MM.1S (cell line): Measurements from ENCODE around the gene HIVEP1.
"Not testable (repeated sequence)": the region's sequence is repeated elsewhere in the genome, so short reads cannot be mapped to it uniquely, and the experiment has no call there.

Source experiments
- DNase-seq: peaks from one replicate; pipeline ENCODE4 v3.0.0-alpha.2; 2015
- H2AFZ ChIP-seq: fragments of 300-600 bp; sonication (generic); 2 replicates; pipeline ENCODE4 v1.6.0; 2016; ENCODE audit warnings: antibody characterized with exemption, low read length
- H3F3A ChIP-seq: fragments of 300-600 bp; sonication (generic); 2 replicates; pipeline ENCODE4 v1.6.1; 2016; ENCODE audit warnings: mild to moderate bottlenecking, antibody characterized with exemption, low read length, moderate library complexity, mixed read lengths; ENCODE audit not compliant: insufficient read depth
- H3K27ac ChIP-seq: fragments of 300-600 bp; sonication (generic); 2 replicates; pipeline ENCODE4 v1.5.1; 2016; ENCODE audit warnings: mild to moderate bottlenecking, low read length
- H3K27me3 ChIP-seq: fragments of 300-600 bp; sonication (generic); replicated peaks from 2 replicates; pipeline ENCODE4 v1.6.0; 2016; ENCODE audit warnings: low read length; ENCODE audit not compliant: insufficient read depth
- H3K36me3 ChIP-seq: fragments of 300-600 bp; sonication (generic); replicated peaks from 2 replicates; pipeline ENCODE4 v1.6.1; 2016; ENCODE audit warnings: mild to moderate bottlenecking, low read length, mixed read lengths; ENCODE audit not compliant: insufficient read depth
- H3K4me1 ChIP-seq: fragments of 300-600 bp; sonication (generic); 2 replicates; pipeline ENCODE4 v1.6.1; 2016; ENCODE audit warnings: low read length, mixed read lengths
- H3K4me2 ChIP-seq: fragments of 300-600 bp; sonication (generic); 2 replicates; pipeline ENCODE4 v1.6.0; 2016; ENCODE audit warnings: low read depth, low read length
- H3K4me3 ChIP-seq: fragments of 300-600 bp; sonication (generic); 2 replicates; pipeline ENCODE4 v1.5.1; 2016; ENCODE audit warnings: low read length, mixed read lengths
- H3K79me2 ChIP-seq: fragments of 300-600 bp; sonication (generic); 2 replicates; pipeline ENCODE4 v1.6.1; 2016; ENCODE audit warnings: mixed run types, low read length, mixed read lengths
- H3K9ac ChIP-seq: fragments of 300-600 bp; sonication (generic); 2 replicates; pipeline ENCODE4 v1.6.1; 2016; ENCODE audit warnings: low read length, mixed read lengths
- H3K9me2 ChIP-seq: fragments of 300-600 bp; sonication (generic); replicated peaks from 2 replicates; pipeline ENCODE4 v1.6.1; 2016; ENCODE audit warnings: mild to moderate bottlenecking, low read length, mixed read lengths; ENCODE audit not compliant: insufficient read depth
- H3K9me3 ChIP-seq: fragments of 300-600 bp; sonication (generic); replicated peaks from 2 replicates; pipeline ENCODE4 v1.6.1; 2016; ENCODE audit warnings: mild to moderate bottlenecking, low read length, mixed read lengths; ENCODE audit not compliant: insufficient read depth
- H4K20me1 ChIP-seq: fragments of 300-600 bp; sonication (generic); 2 replicates; pipeline ENCODE4 v1.6.1; 2016; ENCODE audit warnings: mild to moderate bottlenecking, low read length, moderate library complexity, mixed read lengths; ENCODE audit not compliant: insufficient read depth
- CTCF ChIP-seq: fragments of 300-600 bp; sonication (generic); IDR thresholded peaks from 2 replicates; pipeline ENCODE4 v1.5.1; 2016; ENCODE audit warnings: antibody characterized with exemption, low read length, mixed read lengths
- EZH2 ChIP-seq: fragments of 300-600 bp; sonication (generic); optimal IDR thresholded peaks from 2 replicates; pipeline ENCODE3; 2017; ENCODE audit warnings: low read depth, mild to moderate bottlenecking, antibody characterized with exemption, low read length, mixed read lengths
- EZH2phosphoT487 ChIP-seq: fragments of 300-600 bp; sonication (generic); IDR thresholded peaks from 2 replicates; pipeline ENCODE4 v1.6.1; 2018; ENCODE audit warnings: antibody characterized with exemption, low read length

HIVEP1 gene

GRCh38 chr6:12102350-12102749, 90.2 kb downstream of the HIVEP1 start:
- peaks cover 17% of the 10 kb centered on the region for H3K79me2 ChIP-seq
- no peaks in the 10 kb centered on the region for H3K9me3 ChIP-seq
- no peak overlapping the region for H2AFZ ChIP-seq
- H3K27me3 ChIP-seq: no peaks in the 10 kb centered on the region
- H3K36me3 ChIP-seq: no peaks in the 10 kb centered on the region
- H3K4me1 ChIP-seq: peaks cover 3% of the 10 kb centered on the region
- no peak for DNase-seq
- H3K4me2 ChIP-seq: no peak overlapping the region
- H3K4me3 ChIP-seq: no peak overlapping the region
- H3K9me2 ChIP-seq: no peaks in the 10 kb centered on the region
- H3K9ac ChIP-seq: no peak overlapping the region
- no peak overlapping the region for H3K27ac ChIP-seq
- TF ChIP-seq CTCF (no peak), EZH2phosphoT487 (no peak), EZH2 (no peak)
- no peaks in the 10 kb centered on the region for H4K20me1 ChIP-seq
- H3F3A ChIP-seq: peaks cover 7% of the 10 kb centered on the region; the same call in 1 of the 2 replicates

- no peak overlapping the region for H3K4me2 ChIP-seq
- no peaks in the 10 kb centered on the region for H4K20me1 ChIP-seq
- H3K4me1 ChIP-seq: peaks cover 3% of the 10 kb centered on the region
- H3K9me2 ChIP-seq: no peaks in the 10 kb centered on the region
- H3K36me3 ChIP-seq: no peaks in the 10 kb centered on the region
- no peaks in the 10 kb centered on the region for H3K9me3 ChIP-seq
- H3F3A ChIP-seq: peaks cover 7% of the 10 kb centered on the region; the same call in 1 of the 2 replicates
- H2AFZ ChIP-seq: no peak overlapping the region
- H3K4me3 ChIP-seq: no peak overlapping the region
- H3K27ac ChIP-seq: no peak overlapping the region
- H3K27me3 ChIP-seq: no peaks in the 10 kb centered on the region
- H3K79me2 ChIP-seq: peaks cover 19% of the 10 kb centered on the region
- no peak for DNase-seq
- no peak overlapping the region for H3K9ac ChIP-seq
- no peak for TF ChIP-seq EZH2phosphoT487
- no peak for TF ChIP-seq CTCF
- TF ChIP-seq EZH2: no peak
Measured at GRCh38 chr6:12103158-12103557, 91.0 kb downstream of the HIVEP1 start.

- TF ChIP-seq EZH2phosphoT487 (no peak), CTCF (no peak), EZH2 (no peak)
- no peak overlapping the region for H3K27ac ChIP-seq
- no peaks in the 10 kb centered on the region for H3K9me3 ChIP-seq
Measured at GRCh38 chr6:12105271-12105670, 93.2 kb downstream of the HIVEP1 start.

GRCh38 chr6:12108376-12108775, 96.3 kb downstream of the HIVEP1 start:
- not testable (repeated sequence) for DNase-seq

More at GRCh38 chr6:12105271-12105670, 93.2 kb downstream of the HIVEP1 start:
- Histone ChIP-seq H3K4me3 (no peak overlapping the region), H3K4me2 (no peak overlapping the region), H3K9ac (no peak overlapping the region), H4K20me1 (no peaks in the 10 kb centered on the region), H3K9me2 (no peaks in the 10 kb centered on the region), H3K79me2 (peaks cover 19% of the 10 kb centered on the region), H3K27me3 (no peaks in the 10 kb centered on the region), H3K4me1 (peaks cover 14% of the 10 kb centered on the region), H3K36me3 (no peaks in the 10 kb centered on the region), H2AFZ (no peak overlapping the region), H3F3A (peaks cover 18% of the 10 kb centered on the region)
- no peak for DNase-seq

More at GRCh38 chr6:12108376-12108775, 96.3 kb downstream of the HIVEP1 start:
- not testable (repeated sequence) for H4K20me1 ChIP-seq, H3K27me3 ChIP-seq, H3K4me2 ChIP-seq, H2AFZ ChIP-seq, H3K36me3 ChIP-seq, H3K4me3 ChIP-seq, H3K27ac ChIP-seq, H3K9ac ChIP-seq, H3K9me3 ChIP-seq, H3K9me2 ChIP-seq
- Histone ChIP-seq H3K79me2 (peaks cover 24% of the 10 kb centered on the region), H3F3A (peaks cover 20% of the 10 kb centered on the region), H3K4me1 (peaks cover 24% of the 10 kb centered on the region)
